HCT116 (cell line): ENCODE measurements around the gene CRIP1. TPM values are rescaled to one million over a fixed set of nuclear protein-coding genes. Genes with fewer than 3 reads are reported as not detected.

Experiments
- ATAC-seq: fragments of 200-7000 bp; cut with Tn5 transposase; 2 replicates; pipeline ENCODE4 v1.9.1; 2020; ENCODE audit warnings: mild to moderate bottlenecking, moderate library complexity
- BruUV-seq: library from RNA; stranded (reverse); fragments of 400-500 nt; replicated peaks from 2 replicates; lab custom pipeline; 2021; lab: Mats Ljungman, UMichigan
- CTCF ChIA-PET: fragments of 300-600 bp; sonication (Branson Sonifier 250); formaldehyde crosslinking; loops from one replicate; lab custom pipeline; 2021; ENCODE audit warnings: antibody characterized with exemption; lab: Charles Lee
- POLR2A ChIA-PET: fragments of 300-600, 350-600 bp; sonication (Branson Sonifier 250); formaldehyde crosslinking; loops from one replicate; lab custom pipeline; 2021; ENCODE audit warnings: antibody characterized with exemption; lab: Charles Lee
- RAD21 ChIA-PET, 2 experiments: fragments of 300-600 bp; sonication (Branson Sonifier 250); formaldehyde crosslinking; loops; one replicate each; lab custom pipeline; 2023; ENCODE audit warnings: low total read pairs in 2 of 2; ENCODE audit not compliant: uncharacterized antibody in 2 of 2, unreplicated experiment in 2 of 2, low non-redundant PET in 1 of 2; lab: Charles Lee
- DNase-seq: peaks from one replicate; pipeline ENCODE4 v3.0.0-alpha.2; 2010; ENCODE audit warnings: low read depth, low spot score
- H2AFZ ChIP-seq: fragments of 200-600 bp; shearing (Covaris generic), sonication (generic); 2 replicates; pipeline ENCODE4 v1.6.1; 2017; ENCODE audit warnings: low read depth, mixed run types, mixed read lengths, antibody characterized with exemption, low read length; ENCODE audit not compliant: poor library complexity, severe bottlenecking
- H3K27ac ChIP-seq: 2 replicates; pipeline ENCODE4 v1.5.1; 2012; ENCODE audit warnings: low read depth, low read length
- H3K27me3 ChIP-seq: fragments of 200-600 bp; sonication (generic); 2 replicates; pipeline ENCODE4 v1.6.1; 2016; ENCODE audit warnings: mixed run types, low read length, mixed read lengths; ENCODE audit not compliant: insufficient read depth
- H3K36me3 ChIP-seq, 2 experiments: fragments of 200-500 bp in 1 of 2; fragments of 200-600 bp in 1 of 2; sonication (Bioruptor generic) in 1 of 2; sonication (generic) in 1 of 2; 2 replicates each; pipeline versions ENCODE4 v1.5.1 to v1.6.1; 2014 to 2016; ENCODE audit warnings: low read length in 2 of 2, inconsistent platforms in 1 of 2, mixed read lengths in 1 of 2, mixed run types in 1 of 2; ENCODE audit not compliant: insufficient read depth in 2 of 2, control insufficient read depth in 1 of 2
- H3K4me1 ChIP-seq, 2 experiments: fragments of 200-600 bp in 1 of 2; sonication (generic) in 1 of 2; 2 replicates each; pipeline versions ENCODE4 v1.5.1 to v1.6.1; 2012 to 2017; ENCODE audit warnings: low read length in 2 of 2, inconsistent platforms in 1 of 2, mild to moderate bottlenecking in 1 of 2, mixed read lengths in 1 of 2, mixed run types in 1 of 2, moderate library complexity in 1 of 2; ENCODE audit not compliant: insufficient read depth in 2 of 2, control insufficient read depth in 1 of 2
- H3K4me2 ChIP-seq: fragments of 200-600 bp; sonication (generic); 2 replicates; pipeline ENCODE4 v1.6.1; 2017; ENCODE audit warnings: mixed run types, low read length, mixed read lengths
- H3K4me3 ChIP-seq, 2 experiments: fragments of 200-600 bp in 1 of 2; sonication (generic) in 1 of 2; replicated peaks in 1 of 2; 2 replicates each; pipeline ENCODE4 v1.5.1; 2011 to 2016; ENCODE audit warnings: low read length in 2 of 2, control low read depth in 1 of 2, low read depth in 1 of 2, mild to moderate bottlenecking in 1 of 2, mixed read lengths in 1 of 2, mixed run types in 1 of 2
- H3K79me2 ChIP-seq: fragments of 200-600 bp; sonication (generic); 2 replicates; pipeline ENCODE4 v1.6.1; 2017; ENCODE audit warnings: mild to moderate bottlenecking, mixed run types, low read length, moderate library complexity, mixed read lengths; ENCODE audit not compliant: insufficient read depth
- H3K9ac ChIP-seq: fragments of 200-600 bp; sonication (generic); 2 replicates; pipeline ENCODE4 v1.6.1; 2016; ENCODE audit warnings: low read length, mixed read lengths
- H3K9me2 ChIP-seq: fragments of 200-600 bp; sonication (generic), shearing (Covaris generic); 2 replicates; pipeline ENCODE4 v1.6.1; 2017; ENCODE audit warnings: mixed run types, mild to moderate bottlenecking, moderate library complexity; ENCODE audit not compliant: insufficient read depth
- H3K9me3 ChIP-seq, 2 experiments: fragments of 200-500 bp in 1 of 2; fragments of 200-600 bp in 1 of 2; sonication (Bioruptor generic) in 1 of 2; sonication (generic) in 1 of 2; 2 replicates each; pipeline ENCODE4 v1.6.1; 2014 to 2017; ENCODE audit warnings: low read length in 2 of 2, mixed read lengths in 2 of 2, inconsistent platforms in 1 of 2, low read depth in 1 of 2, mild to moderate bottlenecking in 1 of 2, mixed run types in 1 of 2, moderate library complexity in 1 of 2; ENCODE audit not compliant: control insufficient read depth in 1 of 2, insufficient read depth in 1 of 2
- H4K20me1 ChIP-seq: fragments of 200-600 bp; sonication (generic), shearing (Covaris generic); 2 replicates; pipeline ENCODE4 v1.6.1; 2017; ENCODE audit warnings: mixed run types, mild to moderate bottlenecking, moderate library complexity; ENCODE audit not compliant: insufficient read depth
- CBX3 ChIP-seq: IDR thresholded peaks from 2 replicates; pipeline ENCODE4 v1.6.1; 2012; ENCODE audit warnings: low read depth
- EGR1 ChIP-seq: IDR thresholded peaks from 2 replicates; pipeline ENCODE4 v1.6.1; 2012; ENCODE audit warnings: low read depth
- POLR2A ChIP-seq: IDR thresholded peaks from 2 replicates; pipeline ENCODE4 v1.7.0; 2011; ENCODE audit warnings: borderline replicate concordance; ENCODE audit not compliant: insufficient read depth, insufficient read length; ENCODE audit errors: extremely low read depth
- POLR2AphosphoS5 ChIP-seq: IDR thresholded peaks from 2 replicates; pipeline ENCODE4 v1.6.1; 2011; ENCODE audit warnings: mild to moderate bottlenecking, low read depth, low read length, moderate library complexity
- REST ChIP-seq: IDR thresholded peaks from 2 replicates; pipeline ENCODE4 v1.6.1; 2012; ENCODE audit warnings: low read depth
- SIN3A ChIP-seq: IDR thresholded peaks from 2 replicates; pipeline ENCODE4 v1.6.1; 2012; ENCODE audit warnings: low read depth
- ZFX ChIP-seq: fragments of 450-650 bp; IDR thresholded peaks from 2 replicates; pipeline ENCODE4 v1.6.1; 2017
- intact Hi-C: fragments of 100-400 bp; cut with micrococcal nuclease; formaldehyde crosslinking; loops from 2 replicates; pipeline ENCODE4 v1.10.0; 2022
- total RNA-seq: library from RNA; stranded (reverse); gene quantifications from one replicate; pipeline ENCODE4 v1.2.1, GENCODE V29; 2021; ENCODE audit not compliant: unreplicated experiment

The CRIP1 gene
- total RNA-seq, 1 experiment from 2014 or later, result 260 TPM

- H3K9ac ChIP-seq, result peak overlapping the region; percentile 97
- DNase-seq (no peak), ATAC-seq (no peak)
- no peaks in the 10 kb centered on the region for H3K9me3 ChIP-seq
- no peaks in the 10 kb centered on the region for H3K27me3 ChIP-seq
- TF ChIP-seq CBX3, result no peak
- no peak for TF ChIP-seq REST
- TF ChIP-seq POLR2AphosphoS5, result peak; percentile 87
- TF ChIP-seq EGR1, result no peak
- no peak for TF ChIP-seq SIN3A
- TF ChIP-seq POLR2A, result peak; percentile 92
- peak; percentile 59; the same call in 1 of the 2 replicates for TF ChIP-seq ZFX
- peaks cover 33 to 77% of the 10 kb centered on the region in 2 experiments for H3K4me1 ChIP-seq
- peak overlapping the region; percentile 94 for H3K27ac ChIP-seq
- no peaks in the 10 kb centered on the region; the same call in 1 of the 2 replicates for H4K20me1 ChIP-seq
- CTCF ChIA-PET, result no interaction called here
- peak overlapping the region; percentile 65 to 87 for H3K4me3 ChIP-seq
- H3K79me2 ChIP-seq, result peaks cover 10% of the 10 kb centered on the region
- no peaks in the 10 kb centered on the region for H3K36me3 ChIP-seq
- POLR2A ChIA-PET, result no interaction called here
- intact Hi-C loops, result no loop called here
- peak overlapping the region; percentile 99 for H3K4me2 ChIP-seq
- no peak overlapping the region for H2AFZ ChIP-seq
- RAD21 ChIA-PET, result no interaction called here
- no TSS peak for BruUV-seq
- H3K9me2 ChIP-seq, result no peaks in the 10 kb centered on the region
Observed at GRCh38 chr14:105486974-105487448, 325 bp downstream of the CRIP1 start.
